ENCODE measurements around the gene SNN. TPM values are rescaled to one million over a fixed set of nuclear protein-coding genes. Genes with fewer than 3 reads are reported as not detected.

The SNN gene
- total RNA-seq, 2 donors from 2014 or later, result 10.4 to 11.6 TPM

- no peaks in the 10 kb centered on the region for H3K27me3 Mint-ChIP-seq (ENCODE audit: low read depth)
- no peak overlapping the region for H3K4me3 Mint-ChIP-seq
- H3K9me3 Mint-ChIP-seq, result no peaks in the 10 kb centered on the region
- H3K4me1 Mint-ChIP-seq (ENCODE audit: low read depth), result peaks cover 78% of the 10 kb centered on the region
- ATAC-seq (replicated peaks in 1 of 2) (no peak), DNase-seq (no peak)
- H3K27ac Mint-ChIP-seq, result no peak overlapping the region
- peaks cover 1 to 4% of the 10 kb centered on the region in 2 donors for H3K36me3 Mint-ChIP-seq (ENCODE audit: insufficient read depth in 2 of 2)
Measured at GRCh38 chr16:11674001-11674817, 6.0 kb downstream of the SNN start.

- DNase-seq, result no peak
- Mint-ChIP-seq H3K27ac (peak overlapping the region; percentile 84), H3K4me3 (no peak overlapping the region), H3K36me3 (ENCODE audit: insufficient read depth in 2 of 2) (peaks cover 0 to 5% of the 10 kb centered on the region in 2 donors), H3K9me3 (no peaks in the 10 kb centered on the region), H3K27me3 (ENCODE audit: low read depth) (no peaks in the 10 kb centered on the region), H3K4me1 (ENCODE audit: low read depth) (peaks cover 79% of the 10 kb centered on the region)
- no peak for ATAC-seq (replicated peaks in 1 of 2)
Measured at GRCh38 chr16:11674818-11675560, 6.7 kb downstream of the SNN start.

GRCh38 chr16:11675561-11676511 lies 7.6 kb downstream of the SNN start:
- H3K4me1 Mint-ChIP-seq (ENCODE audit: low read depth), result peaks cover 79% of the 10 kb centered on the region

GRCh38 chr16:11676799-11677198 lies 8.5 kb downstream of the SNN start:
- H3K27ac Mint-ChIP-seq, result no peak overlapping the region
- no peaks in the 10 kb centered on the region for H3K27me3 Mint-ChIP-seq (ENCODE audit: low read depth)
- no peak overlapping the region for H3K4me3 Mint-ChIP-seq
- ATAC-seq (replicated peaks in 1 of 2) (no peak), DNase-seq (no peak)
- peaks cover 0 to 5% of the 10 kb centered on the region in 2 donors for H3K36me3 Mint-ChIP-seq (ENCODE audit: insufficient read depth in 2 of 2)
- peaks cover 79% of the 10 kb centered on the region for H3K4me1 Mint-ChIP-seq (ENCODE audit: low read depth)
- H3K9me3 Mint-ChIP-seq, result no peaks in the 10 kb centered on the region

More at GRCh38 chr16:11675561-11676511, 7.6 kb downstream of the SNN start:
- peak overlapping the region in 1 of 2 donors; percentile 21 for H3K4me3 Mint-ChIP-seq
- ATAC-seq (replicated peaks in 1 of 2) (peak; percentile 24 to 48), DNase-seq (peak; percentile 29 to 31)
- no peaks in the 10 kb centered on the region for H3K27me3 Mint-ChIP-seq (ENCODE audit: low read depth)
- H3K9me3 Mint-ChIP-seq, result no peaks in the 10 kb centered on the region
- H3K36me3 Mint-ChIP-seq (ENCODE audit: insufficient read depth in 2 of 2), result peaks cover 0 to 5% of the 10 kb centered on the region in 2 donors
- no peak overlapping the region for H3K27ac Mint-ChIP-seq

GRCh38 chr16:11677451-11677951 lies 9.2 kb downstream of the SNN start:
- no peak overlapping the region for H3K4me3 Mint-ChIP-seq
- peaks cover 0 to 5% of the 10 kb centered on the region in 2 donors for H3K36me3 Mint-ChIP-seq (ENCODE audit: insufficient read depth in 2 of 2)

GRCh38 chr16:11677959-11678881 lies 10.0 kb downstream of the SNN start:
- Mint-ChIP-seq H3K27me3 (ENCODE audit: low read depth) (no peaks in the 10 kb centered on the region), H3K9me3 (no peaks in the 10 kb centered on the region), H3K4me3 (no peak overlapping the region), H3K27ac (peak overlapping the region; percentile 1), H3K36me3 (ENCODE audit: insufficient read depth in 2 of 2) (peaks cover 0 to 5% of the 10 kb centered on the region in 2 donors), H3K4me1 (ENCODE audit: low read depth) (peaks cover 79% of the 10 kb centered on the region)
- DNase-seq (no peak), ATAC-seq (replicated peaks in 1 of 2) (no peak)

More at GRCh38 chr16:11677451-11677951, 9.2 kb downstream of the SNN start:
- no peak overlapping the region for H3K27ac Mint-ChIP-seq
- peaks cover 79% of the 10 kb centered on the region for H3K4me1 Mint-ChIP-seq (ENCODE audit: low read depth)
- no peak for ATAC-seq (replicated peaks in 1 of 2)
- H3K27me3 Mint-ChIP-seq (ENCODE audit: low read depth), result no peaks in the 10 kb centered on the region
- H3K9me3 Mint-ChIP-seq, result no peaks in the 10 kb centered on the region
- no peak for DNase-seq

- DNase-seq (no peak), ATAC-seq (replicated peaks in 1 of 2) (no peak)
- H3K4me1 Mint-ChIP-seq (ENCODE audit: low read depth), result peaks cover 75% of the 10 kb centered on the region
- H3K4me3 Mint-ChIP-seq, result no peak overlapping the region
- H3K9me3 Mint-ChIP-seq, result no peaks in the 10 kb centered on the region
- H3K27ac Mint-ChIP-seq, result no peak overlapping the region
- peaks cover 0 to 11% of the 10 kb centered on the region in 2 donors for H3K36me3 Mint-ChIP-seq (ENCODE audit: insufficient read depth in 2 of 2)
- no peaks in the 10 kb centered on the region for H3K27me3 Mint-ChIP-seq (ENCODE audit: low read depth)
Measured at GRCh38 chr16:11679250-11679649, 11.0 kb downstream of the SNN start.

- DNase-seq (no peak), ATAC-seq (replicated peaks in 1 of 2) (no peak)
- H3K4me3 Mint-ChIP-seq, result no peak overlapping the region
- peaks cover 0 to 15% of the 10 kb centered on the region in 2 donors for H3K36me3 Mint-ChIP-seq (ENCODE audit: insufficient read depth in 2 of 2)
- H3K27me3 Mint-ChIP-seq (ENCODE audit: low read depth), result no peaks in the 10 kb centered on the region
- peak overlapping the region; percentile 54 for H3K27ac Mint-ChIP-seq
- H3K4me1 Mint-ChIP-seq (ENCODE audit: low read depth), result peaks cover 71% of the 10 kb centered on the region
- H3K9me3 Mint-ChIP-seq, result no peaks in the 10 kb centered on the region
Measured at GRCh38 chr16:11679941-11680911, 12.0 kb downstream of the SNN start.

GRCh38 chr16:11681556-11681955 lies 13.3 kb downstream of the SNN start:
- no peak for DNase-seq
- Mint-ChIP-seq H3K4me1 (ENCODE audit: low read depth) (peaks cover 60% of the 10 kb centered on the region), H3K4me3 (peak overlapping the region; percentile 33 to 75)

GRCh38 chr16:11681976-11682654 lies 13.9 kb downstream of the SNN start:
- peak overlapping the region; percentile 33 to 75 for H3K4me3 Mint-ChIP-seq
- H3K27me3 Mint-ChIP-seq (ENCODE audit: low read depth), result no peaks in the 10 kb centered on the region
- DNase-seq (no peak), ATAC-seq (replicated peaks in 1 of 2) (peak in 1 of 2 donors; percentile 11)
- no peaks in the 10 kb centered on the region for H3K9me3 Mint-ChIP-seq
- peaks cover 2 to 25% of the 10 kb centered on the region in 2 donors for H3K36me3 Mint-ChIP-seq (ENCODE audit: insufficient read depth in 2 of 2)
- H3K4me1 Mint-ChIP-seq (ENCODE audit: low read depth), result peaks cover 60% of the 10 kb centered on the region
- H3K27ac Mint-ChIP-seq, result peak overlapping the region; percentile 82

More at GRCh38 chr16:11681556-11681955, 13.3 kb downstream of the SNN start:
- Mint-ChIP-seq H3K36me3 (ENCODE audit: insufficient read depth in 2 of 2) (peaks cover under 1 to 20% of the 10 kb centered on the region in 2 donors), H3K27me3 (ENCODE audit: low read depth) (no peaks in the 10 kb centered on the region), H3K9me3 (no peaks in the 10 kb centered on the region), H3K27ac (peak overlapping the region; percentile 82)
- ATAC-seq (replicated peaks in 1 of 2), result peak in 1 of 2 donors; percentile 37

All from activated T-cell treated with anti-CD3 and anti-CD28 coated beads, Interleukin-2, amount 50 U/mL, for 72 hours (primary cell).